GM19023 (cell line): Measurements from ENCODE around the gene AP2A1.

ENCODE experiments used
- ATAC-seq: cut with Tn5 transposase; IDR thresholded peaks from one replicate; pipeline ENCODE4 v1.9.1; 2021; ENCODE audit warnings: mild to moderate bottlenecking, moderate library complexity; ENCODE audit not compliant: unreplicated experiment

Gene AP2A1

DNA sequence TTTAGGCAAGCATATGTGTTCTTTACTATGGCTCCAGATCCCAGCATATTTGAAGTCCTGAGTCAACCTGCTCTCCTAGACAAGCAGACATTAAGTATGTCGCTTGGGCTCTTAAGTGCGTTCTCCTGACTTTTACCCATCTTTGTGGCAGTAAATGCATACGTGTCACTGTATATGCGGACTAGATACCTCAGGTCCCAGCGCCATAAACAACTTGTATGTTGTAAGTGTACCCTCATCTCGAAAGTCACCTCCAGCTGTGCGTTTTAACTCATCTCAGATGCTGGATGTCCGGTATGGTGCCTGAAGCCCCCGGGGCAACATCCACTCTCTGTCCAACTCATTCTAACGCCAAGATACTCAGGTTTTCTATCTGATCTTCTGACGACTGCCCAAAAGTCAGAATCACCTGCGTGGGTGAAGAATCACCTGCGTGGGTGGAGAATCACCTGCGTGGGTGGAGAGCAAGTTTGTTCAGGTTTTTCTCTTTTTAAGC, 85.9 kb downstream of the AP2A1 start:
- no peak for ATAC-seq

DNA sequence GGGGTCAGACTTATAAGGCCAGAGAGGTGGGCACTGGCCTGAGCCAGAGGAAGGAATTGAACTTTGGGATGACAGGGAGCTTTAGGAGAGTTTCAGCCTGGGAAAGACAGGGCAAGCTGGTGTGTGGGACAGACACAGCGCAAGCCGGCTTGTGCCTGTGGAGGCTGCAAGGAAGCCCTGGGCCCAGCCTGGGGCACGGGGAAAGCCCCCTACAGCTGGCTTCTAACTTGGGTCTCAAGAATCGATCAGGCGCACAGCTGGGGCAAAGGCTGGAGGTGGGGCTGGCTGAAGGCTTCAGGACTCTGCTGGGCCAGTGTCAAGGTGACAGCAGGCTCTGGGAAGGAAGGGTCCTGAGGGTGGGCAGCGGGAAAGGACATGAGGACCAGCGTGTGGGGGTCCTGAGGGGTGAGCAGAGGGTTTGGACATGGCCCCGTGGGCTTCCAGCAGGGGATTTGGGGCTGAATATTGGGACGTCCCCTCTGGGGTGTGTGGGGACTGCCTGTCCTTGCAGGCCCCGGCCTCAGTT, 87.1 kb downstream of the AP2A1 start:
- ATAC-seq = no peak

DNA sequence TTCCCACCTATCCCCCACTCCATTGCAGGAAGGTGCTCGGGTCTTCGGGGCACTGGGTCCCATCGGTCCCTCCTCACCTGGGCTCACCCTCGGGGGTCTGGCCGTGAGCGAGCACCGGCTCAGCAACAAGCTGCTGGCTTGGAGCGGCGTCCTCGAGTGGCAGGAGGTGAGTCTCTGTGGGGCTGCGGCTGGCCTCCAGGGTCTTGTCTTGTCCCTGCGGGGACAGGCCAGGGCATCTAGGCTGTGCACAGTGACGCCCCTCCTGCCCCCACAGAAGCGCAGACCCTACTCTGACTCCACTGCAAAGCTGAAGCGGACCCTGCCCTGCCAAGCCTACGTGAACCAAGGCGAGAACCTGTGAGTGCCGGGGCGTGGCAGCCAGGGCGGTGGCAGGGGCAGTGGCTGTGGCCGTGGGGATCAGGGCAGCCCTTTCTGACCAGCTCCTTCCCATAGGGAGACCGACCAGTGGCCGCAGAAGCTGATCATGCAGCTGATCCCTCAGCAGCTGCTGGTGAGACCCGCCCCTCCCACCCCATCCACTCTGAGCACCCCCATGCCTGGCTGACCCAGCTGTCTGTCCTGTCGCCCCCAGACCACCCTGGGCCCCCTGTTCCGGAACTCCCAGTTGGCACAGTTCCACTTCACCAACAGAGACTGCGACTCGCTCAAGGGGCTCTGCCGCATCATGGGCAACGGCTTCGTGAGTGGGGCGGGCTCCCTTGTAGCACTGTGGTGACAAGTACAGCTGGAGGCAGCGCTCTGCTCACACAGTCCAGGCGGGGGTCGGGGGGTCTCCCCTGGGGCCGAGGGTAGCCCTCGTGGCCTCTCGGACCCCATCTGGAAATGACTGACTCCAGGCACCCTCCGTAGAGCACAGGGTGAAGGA, 87.8 kb downstream of the AP2A1 start:
- no peak for ATAC-seq

DNA sequence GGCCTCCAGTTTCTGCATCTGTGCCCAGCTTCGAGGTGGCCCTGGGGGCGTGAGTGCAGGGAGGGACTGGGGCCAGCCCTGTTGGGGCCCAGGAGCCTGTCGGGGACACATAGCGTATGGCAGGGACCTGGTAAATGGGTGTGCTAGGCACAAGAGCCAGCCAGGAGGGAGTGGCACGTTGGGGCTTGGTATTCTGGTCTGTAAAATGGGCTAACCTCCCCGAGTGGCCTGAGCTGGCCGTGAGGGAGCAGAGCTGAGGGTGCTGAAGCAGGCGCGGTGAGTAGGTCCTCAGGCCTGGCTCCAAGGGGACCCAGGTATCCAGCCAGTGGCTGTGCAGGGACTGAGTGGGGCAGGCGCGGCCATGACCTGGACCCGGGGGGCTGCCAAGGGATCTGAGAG, 88.5 kb downstream of the AP2A1 start:
- no peak for ATAC-seq

DNA sequence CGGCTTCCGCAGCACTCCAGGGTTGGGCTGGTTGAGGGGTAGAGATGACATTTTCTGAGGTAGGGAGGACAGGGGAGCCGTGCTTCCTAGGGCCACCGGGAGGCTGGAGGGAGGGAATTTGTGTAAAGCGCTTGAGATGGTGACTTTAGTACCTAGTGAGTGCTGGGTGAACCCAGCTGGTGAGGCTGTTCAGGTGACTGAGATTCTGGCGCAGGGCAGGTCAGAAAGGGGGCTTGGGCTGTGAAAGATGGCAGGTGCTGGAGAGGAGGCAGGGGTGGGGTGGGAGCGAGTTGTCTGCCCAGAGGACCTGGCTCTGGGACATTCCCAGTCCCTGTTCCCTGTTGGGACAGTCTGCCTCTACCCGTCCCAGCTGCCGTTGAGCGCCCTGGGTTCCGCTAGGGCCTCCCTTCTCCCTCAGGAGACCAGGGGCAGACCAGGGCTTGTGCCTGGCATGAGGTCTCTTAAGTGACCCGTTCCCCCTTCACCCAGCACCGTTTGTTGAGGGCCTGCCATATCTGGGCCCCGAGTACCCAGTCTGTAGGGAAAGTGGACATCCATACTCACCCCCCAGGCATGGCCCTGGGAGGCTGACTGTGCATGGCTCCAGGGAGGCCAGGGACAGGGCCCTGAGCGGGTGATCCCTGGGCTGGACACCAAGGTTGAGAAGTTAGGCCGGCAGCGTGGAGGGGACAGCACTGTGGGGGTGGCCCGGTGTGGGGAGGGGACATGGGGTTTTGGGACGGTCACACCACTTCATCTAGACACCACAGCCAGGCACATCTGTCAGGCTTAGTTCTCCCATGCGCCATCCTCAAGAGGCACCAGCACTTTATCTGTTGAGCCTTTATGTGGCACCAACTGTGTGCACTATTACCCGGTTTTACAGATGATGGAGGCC, 89.1 kb downstream of the AP2A1 start:
- ATAC-seq = no peak

DNA sequence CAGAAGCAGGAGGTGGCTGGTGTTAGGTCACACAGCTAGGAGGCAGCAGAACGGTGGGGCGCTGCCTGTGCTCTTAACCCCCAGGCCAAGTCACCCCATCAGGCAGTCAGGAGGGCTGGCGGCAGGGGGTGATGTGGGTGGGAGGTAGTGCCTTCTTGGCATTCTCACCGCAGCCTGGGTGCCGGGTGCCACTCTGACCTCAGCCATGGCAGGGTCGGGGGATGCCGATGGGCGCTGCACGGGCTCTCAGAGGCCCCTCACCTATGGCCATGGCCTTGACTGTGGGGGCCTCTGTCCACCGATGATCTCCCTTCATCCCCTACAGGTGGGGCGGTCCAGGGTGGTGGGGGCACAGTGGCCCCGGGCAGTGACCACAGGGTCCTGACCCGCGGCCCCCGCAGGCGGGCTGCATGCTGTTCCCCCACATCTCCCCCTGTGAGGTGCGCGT, 89.8 kb downstream of the AP2A1 start:
- no peak for ATAC-seq
